Gastrocnemius medialis (tissue), 4 donors: ENCODE data around the gene CLDN3.

Experiments
- CTCF ChIP-seq, 5 experiments: fragments of 450-650 bp in 3 of 5; fragments of 200-600 bp in 2 of 5; sonication (generic) in 2 of 5; IDR thresholded peaks in 4 of 5; conservative IDR thresholded peaks in 1 of 5; 1 replicate in 4 of 5; 2 replicates in 1 of 5; pipeline ENCODE4 v1.5.1; 2016 to 2019; ENCODE audit warnings: antibody characterized with exemption in 5 of 5, mild to moderate bottlenecking in 3 of 5, moderate library complexity in 3 of 5
- POLR2A ChIP-seq, 2 donors: fragments of 450-650 bp; IDR thresholded peaks; one replicate each; pipeline ENCODE4 v1.6.1; 2017; ENCODE audit warnings: antibody characterized with exemption in 2 of 2, mild to moderate bottlenecking in 2 of 2, moderate library complexity in 2 of 2

GRCh38 chr7:73746378-73746777 is 23.7 kb downstream of the CLDN3 start:
- TF ChIP-seq CTCF (IDR thresholded peaks at IDR 0.05 in 4 of 5, conservative IDR thresholded peaks at IDR 0.05 in 1 of 5) (no peak), POLR2A (IDR thresholded peaks at IDR 0.05) (no peak)
